ENCODE results near the gene CAMSAP1.

CAMSAP1 gene

DNA sequence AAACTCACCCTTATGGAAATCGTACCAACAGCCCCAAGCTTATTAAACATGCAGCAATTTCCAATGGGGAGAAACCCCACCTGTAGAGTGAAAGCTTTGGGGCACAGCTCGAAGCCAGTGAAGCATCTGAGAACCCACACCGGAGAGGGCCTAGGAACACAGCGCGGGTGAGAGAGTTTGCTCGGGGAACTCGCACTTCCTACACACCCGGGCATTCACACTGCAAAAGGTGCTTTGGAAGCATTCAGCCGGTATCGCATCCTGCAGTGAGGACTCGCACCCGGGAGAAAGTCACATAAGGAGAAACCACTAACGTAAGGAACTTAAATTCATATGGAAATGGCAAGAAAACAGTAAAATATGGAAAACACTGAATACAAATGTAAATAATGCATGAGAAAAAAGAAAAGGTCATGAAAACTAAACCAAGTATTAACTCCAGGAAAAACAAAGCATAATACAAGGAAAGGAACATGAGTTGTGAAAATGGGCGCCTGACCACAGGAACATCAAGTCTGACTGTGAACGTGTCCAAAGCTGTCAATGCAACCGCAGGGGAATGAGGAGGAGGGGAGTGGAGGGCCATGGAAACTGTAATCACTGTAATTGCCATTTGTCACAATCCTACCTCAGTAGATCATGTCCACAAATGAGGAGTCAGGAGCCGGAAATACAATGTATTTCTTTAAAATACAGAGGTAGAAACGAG, 28.7 kb downstream of the CAMSAP1 start:
- no peak for DNase-seq

GRCh38 chr9:135877791-135878527, 29.4 kb downstream of the CAMSAP1 start:
- no peak for DNase-seq

- no peak for DNase-seq
Measured at GRCh38 chr9:135876936-135877335, 30.4 kb downstream of the CAMSAP1 start.

DNA sequence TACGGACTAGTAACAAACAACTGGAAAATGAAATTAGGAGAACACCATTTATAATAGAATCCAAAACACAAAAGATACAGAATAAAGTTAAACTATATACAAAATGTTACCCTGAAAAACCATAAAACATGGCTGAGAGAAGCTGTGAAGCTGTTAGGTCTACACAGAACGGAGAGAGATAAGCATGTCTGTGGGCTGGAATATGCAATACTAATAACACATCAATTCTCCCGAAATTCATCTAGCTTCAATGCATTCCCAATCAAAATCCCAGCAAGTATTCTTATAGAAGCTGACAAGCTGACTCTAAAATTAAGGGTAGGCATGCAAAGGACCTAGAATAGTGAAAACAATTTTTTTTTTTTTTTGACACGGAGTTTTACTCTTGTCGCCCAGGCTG, 32.5 kb downstream of the CAMSAP1 start:
- DNase-seq = no peak

GRCh38 chr9:135869909-135870308, 37.4 kb downstream of the CAMSAP1 start:
- no peak for DNase-seq

DNA sequence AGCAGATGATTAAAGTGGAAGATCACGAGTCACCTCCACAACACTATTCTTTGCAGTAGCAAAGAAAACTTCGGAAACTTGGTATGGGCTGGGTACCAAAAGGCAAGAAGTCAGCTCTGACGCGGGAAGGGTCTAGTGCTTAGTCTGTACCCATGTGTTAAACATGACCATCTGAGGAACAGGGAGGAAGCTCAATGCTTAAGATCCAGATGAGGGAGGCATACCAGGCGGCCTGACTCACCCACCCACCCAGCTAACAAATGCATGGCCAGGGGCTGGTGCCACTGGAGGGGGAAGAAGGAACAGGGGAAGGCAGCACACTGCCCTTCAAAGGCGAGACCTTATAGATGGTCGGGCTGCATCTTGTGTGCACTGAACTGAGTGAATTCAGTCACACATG, 41.8 kb downstream of the CAMSAP1 start:
- DNase-seq = no peak

GRCh38 chr9:135864447-135865049, 42.8 kb downstream of the CAMSAP1 start:
- DNase-seq = no peak

- no peak for DNase-seq
Measured at GRCh38 chr9:135862809-135863208, 44.5 kb downstream of the CAMSAP1 start.

DNA sequence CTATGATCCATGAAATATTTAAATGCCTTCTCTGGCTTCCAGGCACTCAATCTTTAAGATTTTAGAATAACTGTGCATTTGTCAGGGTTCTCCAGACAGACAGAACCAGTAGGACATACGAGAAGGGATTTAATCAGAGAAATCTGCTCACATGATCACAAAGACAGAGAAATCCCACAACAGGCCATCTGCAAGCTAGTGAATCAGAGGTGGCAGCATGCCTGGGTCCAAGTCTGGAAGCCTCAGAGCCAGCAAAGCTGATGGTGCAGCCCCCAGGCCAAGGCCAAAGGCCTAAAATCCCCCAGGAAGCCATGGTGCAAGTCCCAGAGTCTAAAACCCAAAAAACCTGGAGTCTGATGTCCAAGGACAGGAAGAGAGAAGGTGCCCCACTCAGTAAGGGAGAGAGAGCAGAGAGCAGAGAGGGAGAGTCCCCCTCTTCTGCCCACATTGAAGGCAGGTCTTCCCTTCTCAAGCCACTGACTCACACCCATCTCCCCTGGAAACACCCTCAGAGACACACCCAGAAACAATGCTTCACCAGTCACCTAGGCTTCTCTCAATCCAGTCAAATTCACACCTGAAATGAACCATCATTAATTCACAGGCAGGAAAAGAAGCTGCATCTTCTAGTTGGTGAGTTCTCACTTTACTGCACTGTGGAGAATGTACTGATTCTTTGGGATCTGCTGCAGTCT, 48.7 kb downstream of the CAMSAP1 start:
- DNase-seq = no peak

GRCh38 chr9:135857843-135858242, 49.5 kb downstream of the CAMSAP1 start:
- DNase-seq = no peak

DNA sequence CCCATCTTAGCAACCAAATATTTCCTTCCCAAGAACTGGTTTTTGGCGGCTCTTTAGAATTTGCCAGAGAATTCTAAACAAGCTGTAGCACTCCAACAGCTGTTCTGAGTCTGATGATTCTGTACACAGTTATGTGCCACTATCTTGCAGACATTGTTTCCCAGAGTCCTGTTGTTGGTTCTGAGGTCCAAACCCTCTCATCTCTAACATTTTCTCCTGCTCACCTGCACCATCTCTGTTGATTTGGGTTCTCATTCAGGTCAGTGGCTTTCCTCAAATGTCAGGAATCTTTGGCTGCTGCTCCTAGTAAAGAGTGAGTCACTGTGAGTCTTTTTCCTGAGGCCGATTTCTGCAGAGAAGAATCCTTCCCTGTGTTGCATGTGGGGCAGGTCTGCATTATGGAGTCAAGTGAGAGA, 50.0 kb downstream of the CAMSAP1 start:
- no peak for DNase-seq

GRCh38 chr9:135851748-135852147, 55.6 kb downstream of the CAMSAP1 start:
- no peak for DNase-seq

GRCh38 chr9:135850737-135851136, 56.6 kb downstream of the CAMSAP1 start:
- no peak for DNase-seq

DNA sequence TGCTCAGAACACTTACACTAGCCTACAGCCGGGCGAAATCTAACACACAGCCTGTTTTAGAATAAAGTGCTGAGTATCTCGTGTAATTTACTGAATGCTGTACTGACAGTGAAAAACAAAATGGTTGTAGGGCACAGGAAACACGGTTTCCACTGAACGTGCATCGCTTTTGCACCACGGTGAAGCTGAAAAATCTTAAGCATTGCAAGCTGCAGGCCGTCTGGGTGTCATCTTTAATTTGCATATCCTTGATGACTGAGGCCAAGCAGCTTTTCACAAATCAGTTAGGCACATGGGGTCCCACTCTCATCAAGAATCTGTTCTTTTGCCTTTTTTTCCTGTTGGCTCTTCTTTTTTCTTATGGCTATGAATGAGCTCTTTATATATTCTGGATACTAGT, 58.2 kb downstream of the CAMSAP1 start:
- no peak for DNase-seq

DNA sequence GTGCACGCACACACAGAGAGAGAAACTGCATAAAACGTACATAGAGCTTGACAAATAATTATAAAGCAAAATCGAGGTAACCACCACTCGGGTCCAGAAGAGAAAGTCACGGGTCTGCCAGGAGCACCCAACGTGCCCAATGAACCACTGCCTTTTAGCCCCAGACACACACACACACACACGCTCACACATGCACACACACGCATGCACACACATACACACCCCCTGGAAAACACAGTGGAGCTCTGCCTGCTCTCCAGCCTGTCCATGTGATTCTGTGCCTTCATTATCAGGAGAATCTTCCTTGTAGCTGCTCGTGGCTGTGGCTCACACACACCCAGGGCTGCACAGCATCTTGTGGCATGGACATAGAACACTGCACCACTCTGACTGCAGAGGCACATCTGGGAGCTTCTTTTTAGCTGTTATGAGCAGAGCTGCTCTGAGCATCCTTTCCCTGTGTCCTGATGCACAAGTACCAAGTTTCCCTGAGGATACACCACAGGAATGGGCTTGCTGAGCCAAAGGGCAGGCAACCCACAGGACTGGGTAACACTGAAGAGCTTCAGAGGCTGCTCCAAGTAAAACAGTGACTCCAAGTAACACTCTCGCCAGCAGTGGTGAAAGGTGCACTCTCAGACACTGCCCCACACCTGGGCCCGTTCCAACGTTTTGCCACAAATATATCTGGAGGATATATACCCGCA, 58.9 kb downstream of the CAMSAP1 start:
- no peak for DNase-seq

GRCh38 chr9:135847833-135848232, 59.5 kb downstream of the CAMSAP1 start:
- no peak for DNase-seq

GRCh38 chr9:135840539-135840938, 66.8 kb downstream of the CAMSAP1 start:
- DNase-seq = no peak

GRCh38 chr9:135840107-135840506, 67.2 kb downstream of the CAMSAP1 start:
- no peak for DNase-seq

GRCh38 chr9:135839516-135839915, 67.8 kb downstream of the CAMSAP1 start:
- DNase-seq = no peak

- no peak for DNase-seq
Measured at GRCh38 chr9:135835131-135835530, 72.2 kb downstream of the CAMSAP1 start.

GRCh38 chr9:135833864-135834263, 73.5 kb downstream of the CAMSAP1 start:
- no peak for DNase-seq

DNA sequence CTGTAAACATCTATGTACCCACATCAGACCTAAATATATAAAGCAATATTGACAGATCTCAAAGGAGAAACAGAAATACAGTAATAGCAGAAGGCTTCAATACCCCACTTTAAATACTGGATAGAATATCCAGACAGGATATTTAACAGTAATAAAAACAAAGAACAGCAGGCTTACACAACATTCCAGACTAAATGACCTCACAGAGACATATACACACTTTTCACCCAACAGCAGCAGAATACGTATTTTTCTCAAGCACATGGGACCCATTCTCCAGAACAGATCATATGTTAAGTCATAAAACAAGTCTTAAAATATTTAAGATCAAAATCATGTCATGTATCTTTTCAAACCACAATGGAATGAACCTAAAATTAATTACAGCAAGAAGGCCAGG, 76.8 kb downstream of the CAMSAP1 start:
- DNase-seq = no peak

GRCh38 chr9:135828656-135829055, 78.7 kb downstream of the CAMSAP1 start:
- DNase-seq = no peak

Data from NCI-H1417 treated with DMSO at 0.1 percent for 48 hours (cell line).